NCI-H69 (cell line): ENCODE measurements around the gene GGNBP2.
"Not testable (repeated sequence)": the region's sequence is repeated elsewhere in the genome, so short reads cannot be mapped to it uniquely, and the experiment has no call there.

Source experiments
- DNase-seq: peaks from one replicate; lab custom pipeline; 2025; lab: John Stamatoyannopoulos, UW

The GGNBP2 gene

DNA sequence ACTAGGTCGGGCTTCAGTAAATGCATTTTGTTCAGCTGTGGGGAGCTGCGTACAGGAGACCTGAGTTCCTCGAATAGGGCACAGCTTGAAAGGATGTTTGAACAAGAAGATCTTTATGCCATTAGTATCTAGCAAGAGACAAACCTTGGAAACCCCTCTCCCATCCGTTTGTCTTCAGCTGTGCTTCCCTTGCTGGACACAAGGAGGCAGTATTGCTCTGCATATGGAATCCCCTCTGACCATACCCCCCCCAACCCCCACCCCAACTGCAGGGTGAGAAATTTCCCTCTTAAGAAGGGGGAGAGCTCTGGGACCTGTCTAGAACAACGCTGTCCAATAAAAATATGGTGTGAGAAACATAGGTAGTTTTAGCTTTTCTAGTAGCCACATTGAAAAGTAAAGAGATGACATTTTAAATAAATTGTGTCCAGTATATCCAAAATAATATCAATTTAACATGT, 58.2 kb downstream of the GGNBP2 start:
- peak; percentile 86 for DNase-seq

DNA sequence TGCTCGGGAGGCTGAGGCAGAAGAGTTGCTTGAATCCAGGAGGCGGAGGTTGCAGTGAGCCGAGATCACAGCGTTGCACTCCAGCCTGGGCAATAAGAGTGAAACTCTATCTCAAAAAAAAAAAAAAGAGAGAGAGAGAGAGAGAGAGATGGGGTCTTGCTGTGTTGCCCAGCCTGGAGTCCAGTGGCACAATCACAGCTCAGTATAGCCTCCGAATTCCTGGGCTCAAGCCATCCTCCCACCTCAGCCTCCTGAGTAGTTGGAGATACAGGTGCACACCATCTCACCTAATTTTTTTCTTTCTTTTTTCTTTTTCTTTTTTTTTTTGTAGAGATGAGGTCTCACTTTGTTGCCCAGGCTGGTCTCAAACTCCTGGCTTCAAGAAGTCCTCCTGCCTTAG, 60.3 kb downstream of the GGNBP2 start:
- not testable (repeated sequence) for DNase-seq

DNA sequence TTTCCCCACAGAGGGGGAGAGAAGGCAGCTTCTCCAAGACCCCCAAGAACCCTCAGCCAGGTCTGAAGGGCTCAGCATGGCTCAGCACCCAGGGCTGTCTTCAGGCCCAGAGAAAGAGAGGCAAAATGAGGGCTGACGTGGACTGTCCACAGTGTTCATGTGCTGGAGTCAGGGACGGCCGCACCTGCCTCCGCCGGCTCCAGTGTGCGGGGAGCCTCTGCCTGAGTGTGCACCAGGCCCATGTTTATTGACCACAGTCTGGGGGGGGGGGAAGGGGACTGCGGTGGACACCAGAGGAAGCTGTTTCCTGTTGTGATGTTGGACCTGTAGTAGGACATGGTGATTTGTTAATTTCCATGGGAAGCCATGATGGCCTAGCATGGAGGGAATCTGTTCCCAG, 63.6 kb downstream of the GGNBP2 start:
- no peak for DNase-seq

DNA sequence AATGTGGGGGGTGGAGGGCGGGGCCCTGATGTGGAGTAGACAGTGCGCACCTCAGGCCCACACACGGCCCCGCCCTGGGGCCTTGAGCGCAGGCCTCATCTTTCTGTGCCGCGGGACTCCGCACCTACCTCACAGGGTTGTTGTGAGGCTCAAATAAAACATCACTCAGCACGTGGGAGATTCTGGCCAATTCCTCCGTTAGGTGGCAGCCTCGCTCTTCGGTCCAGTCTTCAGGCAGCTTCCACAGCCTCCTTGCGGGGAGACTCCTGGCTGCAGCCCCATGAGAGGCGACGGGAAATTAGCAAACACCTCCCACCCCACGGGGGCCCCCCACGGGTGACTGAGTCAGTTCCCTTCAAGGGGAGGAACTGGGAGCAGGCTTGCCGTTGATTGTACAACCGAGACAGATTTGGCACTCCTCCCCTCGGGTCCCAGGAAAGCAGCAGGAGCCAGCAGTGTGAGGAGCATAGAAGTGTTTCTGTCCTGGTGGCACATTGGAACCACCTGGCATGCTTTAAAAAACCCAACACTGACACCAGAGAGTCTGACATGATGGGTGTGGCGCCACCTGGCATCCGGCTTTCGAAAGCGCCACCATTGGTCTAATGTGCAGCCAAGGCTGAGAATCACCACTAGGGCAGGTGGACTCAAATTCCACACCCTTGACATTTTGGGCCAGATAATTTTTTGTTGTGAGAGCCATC, 64.2 kb downstream of the GGNBP2 start:
- DNase-seq: peak; percentile 94

DNA sequence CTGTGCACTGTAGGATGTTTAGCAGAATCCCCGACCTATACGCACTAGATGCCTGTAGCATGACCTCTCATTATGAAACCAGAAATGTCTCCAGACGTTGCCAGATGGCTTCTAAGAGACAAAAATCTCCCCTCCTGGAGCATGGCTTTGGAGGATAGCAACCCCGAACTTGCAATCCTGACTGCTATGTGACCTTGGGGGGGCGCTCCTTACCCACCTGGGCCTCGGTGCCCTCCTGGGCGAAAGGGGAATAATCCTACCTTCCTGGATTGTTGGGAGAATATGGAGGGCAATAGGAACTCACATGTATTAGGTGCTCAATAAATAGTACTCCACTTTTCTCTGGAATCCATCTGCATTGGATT, 64.8 kb downstream of the GGNBP2 start:
- no peak for DNase-seq

DNA sequence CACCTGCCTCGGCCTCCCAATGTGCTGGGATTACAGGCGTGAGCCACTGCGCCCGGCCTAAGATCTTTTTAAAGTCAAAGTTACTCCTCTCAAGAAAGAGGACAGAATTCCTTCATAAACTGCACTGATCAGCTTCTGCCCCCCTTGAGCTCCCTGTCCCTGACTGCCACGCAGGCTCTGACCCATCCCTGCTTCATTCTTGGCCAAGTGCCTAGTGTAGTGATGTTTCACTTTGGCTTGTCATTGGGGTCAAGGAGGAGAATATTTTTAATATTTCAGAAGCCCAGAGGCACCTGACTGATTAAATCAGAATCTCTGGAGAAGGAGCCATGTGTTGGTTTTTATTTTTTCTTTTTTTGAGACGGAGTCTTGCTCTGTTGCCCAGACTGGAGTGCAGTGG, 65.8 kb downstream of the GGNBP2 start:
- no peak for DNase-seq

DNA sequence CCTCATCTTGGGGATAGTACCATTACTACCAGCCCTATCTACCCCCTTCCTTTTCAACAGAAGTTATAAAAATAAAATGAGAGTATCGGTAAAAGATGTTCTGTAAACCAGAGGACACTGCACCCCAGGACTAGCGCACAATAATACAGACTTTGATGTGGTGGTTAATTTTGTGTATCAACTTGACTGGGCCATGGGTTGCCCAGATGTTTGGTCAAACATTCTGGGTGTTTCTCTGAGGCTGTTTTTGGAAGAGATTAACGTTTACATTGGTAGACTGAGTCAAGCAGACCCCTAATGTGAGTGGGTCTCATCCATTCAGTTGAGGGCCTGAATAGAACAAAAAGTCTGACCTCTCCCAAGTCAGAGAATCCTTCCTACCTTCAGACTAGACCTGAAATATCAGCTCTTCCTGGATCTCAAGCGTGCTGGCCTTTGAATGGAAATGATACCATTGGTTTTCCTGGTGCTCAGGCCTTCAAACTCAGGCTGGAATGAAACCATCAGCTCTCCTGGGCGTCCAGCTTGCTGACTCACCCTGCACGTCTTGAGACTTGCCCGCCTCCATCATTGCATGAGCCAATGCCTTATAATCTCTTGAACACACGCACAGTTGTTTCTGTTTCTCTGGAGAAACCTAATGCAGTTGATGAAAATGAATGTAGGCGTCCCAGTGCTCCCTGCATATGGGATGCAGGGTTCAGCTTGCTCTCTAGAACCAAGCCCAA, 66.8 kb downstream of the GGNBP2 start:
- no peak for DNase-seq

DNA sequence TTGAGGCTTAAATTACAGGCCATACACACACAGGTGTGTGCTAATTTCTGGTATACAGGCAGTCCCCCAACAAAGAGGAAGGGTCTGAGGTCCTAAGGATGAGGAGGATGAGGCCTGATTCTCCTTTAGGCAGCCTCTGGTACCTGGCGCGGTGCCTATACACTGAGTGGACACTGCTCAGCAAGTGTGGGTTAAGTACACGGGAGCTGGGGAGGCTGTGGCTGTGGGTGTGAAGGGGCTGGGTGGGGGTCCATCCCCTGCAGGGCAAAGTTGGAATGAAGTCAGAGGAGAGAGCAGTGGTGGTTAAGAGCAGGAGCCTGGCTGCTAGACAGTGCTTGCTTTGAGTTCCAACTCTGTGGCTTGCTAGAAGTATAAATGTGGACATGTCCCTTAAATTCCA, 67.6 kb downstream of the GGNBP2 start:
- DNase-seq: no peak

DNA sequence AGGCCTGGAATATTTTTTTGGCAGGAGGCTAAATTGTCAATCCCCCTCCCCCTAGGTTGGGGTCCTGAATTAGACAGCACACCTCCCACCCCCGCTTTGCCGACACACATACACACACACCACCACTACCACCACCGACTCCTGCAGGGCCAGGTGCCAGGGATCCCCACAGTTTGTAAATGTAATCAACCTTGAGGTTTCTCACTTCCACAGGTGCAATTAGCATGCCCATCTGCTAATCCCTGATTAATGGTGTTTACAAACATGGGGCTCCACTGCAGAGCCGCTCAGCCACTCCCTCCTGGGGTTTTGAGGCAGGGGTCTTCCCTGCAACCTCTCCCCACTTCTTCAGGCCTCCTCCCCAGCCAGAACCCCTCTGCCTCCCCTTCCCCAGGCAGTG, 68.4 kb downstream of the GGNBP2 start:
- DNase-seq: peak; percentile 78

DNA sequence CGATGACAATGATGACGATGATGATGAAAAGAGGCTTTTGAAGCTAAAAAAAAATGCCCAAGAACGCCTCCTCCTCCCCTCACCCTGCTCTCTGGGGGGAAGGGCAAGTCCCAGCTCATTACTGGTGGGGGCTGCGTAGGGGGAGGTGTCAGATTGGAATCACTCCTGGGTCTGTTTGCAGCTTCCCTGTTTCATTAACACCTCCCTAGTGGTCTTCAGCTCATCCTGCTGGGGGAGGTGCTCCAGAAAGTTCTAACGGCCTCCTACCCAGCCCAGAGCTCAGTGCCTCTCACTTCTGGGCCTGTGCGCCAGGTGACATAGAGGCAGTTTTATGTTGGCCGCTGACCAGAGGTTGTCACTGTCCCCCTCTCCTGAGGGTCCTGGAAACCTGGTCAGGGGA, 69.4 kb downstream of the GGNBP2 start:
- no peak for DNase-seq

DNA sequence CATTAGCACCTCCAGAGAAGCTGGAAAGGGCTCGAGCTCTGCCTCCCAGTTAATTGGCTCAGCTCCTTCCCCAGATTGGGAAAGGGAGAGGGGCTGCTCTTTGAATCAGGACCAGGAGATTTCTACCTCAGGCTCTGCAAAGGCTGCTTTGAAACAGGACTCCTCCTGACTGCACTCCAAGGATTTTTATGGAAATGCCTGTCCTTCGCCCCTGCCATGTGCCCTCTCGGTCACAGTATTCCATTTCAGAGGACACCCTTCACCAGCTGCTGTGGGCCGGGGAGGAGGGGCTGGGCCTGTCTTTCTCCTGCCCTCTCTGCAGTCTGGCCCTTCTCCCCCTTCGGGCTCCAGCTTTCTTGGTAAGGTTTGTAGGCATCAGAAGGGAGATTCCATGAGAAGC, 70.2 kb downstream of the GGNBP2 start:
- no peak for DNase-seq

DNA sequence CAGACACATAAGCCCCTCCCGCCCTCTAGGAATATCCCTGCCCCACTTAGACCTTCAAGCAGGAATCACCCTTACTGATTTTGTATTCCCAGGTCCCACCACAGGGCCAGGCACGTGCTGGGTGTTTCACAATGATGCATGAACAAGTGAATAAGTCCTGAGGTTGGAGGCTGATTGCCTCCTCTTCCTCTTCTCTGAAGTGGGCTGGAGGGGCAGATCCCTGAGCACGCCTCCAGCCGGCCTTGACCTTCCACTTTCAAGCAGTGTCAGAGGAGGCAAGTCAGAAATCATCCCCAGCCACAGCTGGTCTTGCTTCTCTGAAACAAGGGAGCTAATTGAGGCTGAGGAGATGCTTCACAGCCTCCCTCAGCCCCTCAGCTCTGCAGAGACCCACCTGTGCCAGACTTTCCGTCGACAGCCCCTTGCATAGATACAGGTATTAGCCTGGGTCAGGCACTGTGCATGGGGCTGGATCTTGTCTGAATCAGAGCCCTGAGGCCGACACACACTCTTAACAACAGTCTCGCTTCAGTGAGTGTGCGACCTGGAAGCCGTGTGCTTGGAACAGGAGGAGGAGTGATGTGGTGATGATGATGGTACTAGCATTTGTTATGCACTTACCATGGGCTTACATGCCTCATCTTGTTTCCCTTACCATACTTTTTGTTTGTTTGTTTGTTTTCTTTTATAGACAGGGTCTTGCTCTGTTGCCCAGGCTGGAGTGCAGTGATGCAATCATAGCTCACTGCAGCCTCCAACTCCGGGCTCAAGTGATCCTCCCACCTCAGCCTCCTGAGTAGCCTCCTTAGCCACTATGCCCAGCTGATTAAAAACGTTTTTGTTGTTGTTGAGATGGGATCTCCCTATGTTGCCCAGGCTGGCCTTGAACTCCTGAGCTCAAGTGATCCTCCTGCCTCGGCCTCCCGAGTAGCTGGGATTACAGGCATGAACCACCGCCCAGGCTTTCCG, 71.6 kb downstream of the GGNBP2 start:
- peak; percentile 20 for DNase-seq

DNA sequence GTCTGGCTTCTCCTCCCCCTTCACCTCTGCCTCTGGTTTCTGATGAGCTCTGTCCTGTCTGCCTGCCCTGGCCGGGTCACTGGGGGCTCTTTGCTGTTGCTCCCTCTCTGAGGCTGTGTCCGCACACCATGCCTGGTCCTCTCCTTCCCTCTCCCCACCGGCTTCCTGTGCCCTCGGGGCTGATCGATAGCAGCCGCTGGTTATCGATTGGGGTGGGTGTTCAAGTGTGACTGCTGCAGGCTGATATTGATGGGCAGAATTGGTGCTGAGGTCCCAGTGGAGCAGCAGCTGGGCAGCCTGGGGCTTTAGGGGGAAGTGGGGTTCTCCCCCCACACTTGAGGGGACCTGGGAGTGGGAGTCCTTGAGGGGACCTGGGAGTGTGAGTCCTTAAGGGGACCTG, 73.1 kb downstream of the GGNBP2 start:
- no peak for DNase-seq

DNA sequence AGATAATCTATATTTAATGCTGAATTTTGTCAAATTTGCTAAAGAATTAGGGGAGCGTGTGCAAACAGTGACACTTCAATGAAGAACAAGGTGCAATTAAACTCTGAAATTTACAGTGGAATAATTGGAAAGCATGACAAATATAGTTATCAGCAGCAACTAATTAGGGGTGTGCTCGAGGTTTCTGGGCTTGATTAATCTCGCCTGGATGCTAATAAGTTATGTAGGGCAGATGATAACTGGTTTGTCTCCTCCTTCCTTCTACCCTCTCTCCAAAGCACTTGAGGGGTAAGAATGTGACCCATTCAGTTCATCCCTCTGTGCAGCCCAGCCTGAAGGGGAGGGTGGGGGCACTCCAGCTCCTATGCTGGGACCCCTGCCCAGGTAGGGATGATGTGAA, 78.6 kb downstream of the GGNBP2 start:
- peak; percentile 14 for DNase-seq

DNA sequence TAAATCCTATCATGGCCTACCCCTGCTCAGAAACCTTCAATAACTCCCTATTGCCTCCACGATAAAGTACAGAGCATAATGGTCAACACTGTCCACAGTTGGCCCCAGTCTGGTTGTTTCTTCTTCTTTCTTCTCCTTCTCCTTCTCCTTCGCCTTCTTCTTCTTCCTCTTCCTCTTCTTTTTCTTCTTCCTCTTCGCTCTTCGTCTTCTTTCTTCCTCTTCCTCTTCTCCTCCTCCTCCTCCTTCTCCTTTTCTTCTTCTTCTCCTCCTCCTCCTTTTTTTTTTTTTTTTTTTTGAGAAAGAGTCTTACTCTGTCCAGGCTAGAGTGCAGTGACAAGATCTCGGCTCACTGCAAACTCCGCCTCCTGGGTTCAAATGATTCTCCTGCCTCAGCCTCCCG, 80.5 kb downstream of the GGNBP2 start:
- DNase-seq: no peak

DNA sequence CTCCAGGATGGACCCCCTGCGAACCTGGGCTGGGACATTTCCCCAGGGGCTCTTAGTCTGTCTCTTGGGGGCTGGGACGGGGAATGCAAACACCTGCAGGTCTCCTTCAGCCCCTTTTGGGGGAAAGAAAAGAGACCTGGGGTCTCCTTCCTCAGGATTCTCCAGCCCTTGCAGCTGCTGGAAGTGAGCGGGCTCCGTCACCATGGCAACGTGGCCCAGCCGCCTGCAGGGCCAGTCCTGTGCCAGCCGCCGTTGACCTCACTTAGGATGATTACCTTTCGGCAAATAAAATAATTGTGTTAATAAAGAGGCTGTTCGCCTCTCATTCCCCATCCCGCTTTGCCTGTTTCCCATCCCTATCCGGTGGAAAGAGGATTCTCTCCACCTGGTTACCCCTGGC, 82.4 kb downstream of the GGNBP2 start:
- peak; percentile 90 for DNase-seq

DNA sequence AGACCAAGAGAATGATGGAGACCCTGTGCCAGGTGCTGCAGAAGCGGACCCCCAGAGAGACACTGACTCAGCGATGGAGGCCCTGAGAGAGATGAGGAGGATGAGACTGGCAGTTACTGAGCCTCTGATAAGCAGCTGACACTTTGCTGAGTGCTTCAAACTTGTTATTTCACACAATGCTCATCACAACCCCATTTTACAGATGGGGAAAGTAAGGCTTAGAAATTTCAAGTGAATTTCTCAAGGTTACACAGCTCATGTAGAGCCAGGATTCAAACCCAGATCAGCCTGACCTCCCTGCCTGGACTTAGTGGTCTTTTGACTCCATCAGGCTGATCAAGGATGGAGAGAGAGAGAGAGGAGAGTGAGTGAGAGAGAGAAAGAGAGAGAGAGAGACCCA, 83.9 kb downstream of the GGNBP2 start:
- no peak for DNase-seq

DNA sequence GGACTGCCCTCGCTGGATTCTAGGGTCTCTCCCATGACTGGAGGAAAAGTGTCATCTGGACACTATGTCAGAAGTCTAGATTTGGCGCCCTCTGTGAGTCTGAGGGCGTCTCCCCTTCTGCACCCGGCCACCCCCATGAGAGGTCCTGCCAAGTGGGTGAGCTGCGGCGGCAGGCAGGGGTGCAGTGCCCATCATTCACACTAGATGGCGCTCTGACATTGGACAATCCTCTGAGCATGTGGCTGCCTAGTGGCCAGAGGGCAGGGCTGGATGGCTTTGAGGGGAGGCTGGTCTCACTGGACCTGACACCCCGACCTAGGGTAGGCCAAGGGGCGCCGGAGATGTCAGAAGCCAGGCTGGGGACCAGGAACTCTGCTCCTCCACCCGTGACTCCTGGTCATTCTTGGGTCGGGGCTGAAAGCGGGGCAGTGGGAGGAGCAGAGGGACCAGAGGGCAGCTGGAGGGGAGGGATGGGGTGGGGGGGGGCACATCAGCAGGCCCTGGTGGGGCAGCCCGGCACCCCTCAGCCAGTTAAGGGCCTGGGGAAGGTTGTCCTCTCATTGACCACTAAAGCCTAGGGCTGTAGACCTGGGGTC, 84.6 kb downstream of the GGNBP2 start:
- DNase-seq: peak; percentile 76

DNA sequence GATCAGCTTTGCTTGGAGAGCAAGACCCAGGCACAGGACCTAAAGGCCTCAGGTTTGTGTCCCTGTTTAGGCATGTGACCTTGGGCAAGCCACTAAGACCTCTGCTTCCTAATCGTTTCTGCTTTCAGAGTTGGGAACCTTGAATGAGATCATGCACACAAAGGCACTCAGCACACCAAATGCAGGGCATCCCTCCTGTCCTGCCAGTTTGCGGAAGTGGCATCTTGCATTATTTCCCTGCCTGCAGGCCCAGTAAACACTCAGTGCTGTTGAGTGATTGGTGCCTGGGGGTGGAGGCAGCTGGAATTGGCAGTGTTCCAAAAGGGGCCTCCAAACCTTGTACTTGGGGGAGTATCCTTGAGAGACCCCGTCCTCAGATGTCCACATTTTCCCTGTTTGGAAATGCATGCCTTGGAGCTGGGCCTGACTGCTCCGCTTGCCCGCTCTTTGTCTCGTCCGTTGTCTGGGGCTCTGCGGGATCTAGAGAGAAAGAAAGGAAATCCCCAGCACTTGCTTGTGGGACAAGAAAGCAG, 85.3 kb downstream of the GGNBP2 start:
- DNase-seq: no peak

DNA sequence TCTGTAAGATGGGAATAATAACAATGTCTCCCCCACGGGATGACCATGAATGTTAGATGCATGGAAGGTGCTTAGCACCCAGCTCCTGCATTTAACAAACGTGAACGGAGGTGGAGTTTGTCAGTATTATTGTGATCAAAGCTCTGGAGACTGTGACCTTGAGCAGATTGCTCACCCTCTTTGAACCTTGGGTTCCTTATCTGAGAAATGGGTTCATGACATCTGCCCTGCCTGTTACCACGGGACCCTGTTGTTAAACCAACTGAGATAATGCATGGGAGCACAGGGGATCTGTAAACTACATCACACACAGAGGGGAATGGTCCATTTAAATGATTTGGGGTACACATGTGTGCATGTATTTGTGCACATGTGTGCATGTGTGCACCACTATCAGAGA, 86.3 kb downstream of the GGNBP2 start:
- DNase-seq: no peak

DNA sequence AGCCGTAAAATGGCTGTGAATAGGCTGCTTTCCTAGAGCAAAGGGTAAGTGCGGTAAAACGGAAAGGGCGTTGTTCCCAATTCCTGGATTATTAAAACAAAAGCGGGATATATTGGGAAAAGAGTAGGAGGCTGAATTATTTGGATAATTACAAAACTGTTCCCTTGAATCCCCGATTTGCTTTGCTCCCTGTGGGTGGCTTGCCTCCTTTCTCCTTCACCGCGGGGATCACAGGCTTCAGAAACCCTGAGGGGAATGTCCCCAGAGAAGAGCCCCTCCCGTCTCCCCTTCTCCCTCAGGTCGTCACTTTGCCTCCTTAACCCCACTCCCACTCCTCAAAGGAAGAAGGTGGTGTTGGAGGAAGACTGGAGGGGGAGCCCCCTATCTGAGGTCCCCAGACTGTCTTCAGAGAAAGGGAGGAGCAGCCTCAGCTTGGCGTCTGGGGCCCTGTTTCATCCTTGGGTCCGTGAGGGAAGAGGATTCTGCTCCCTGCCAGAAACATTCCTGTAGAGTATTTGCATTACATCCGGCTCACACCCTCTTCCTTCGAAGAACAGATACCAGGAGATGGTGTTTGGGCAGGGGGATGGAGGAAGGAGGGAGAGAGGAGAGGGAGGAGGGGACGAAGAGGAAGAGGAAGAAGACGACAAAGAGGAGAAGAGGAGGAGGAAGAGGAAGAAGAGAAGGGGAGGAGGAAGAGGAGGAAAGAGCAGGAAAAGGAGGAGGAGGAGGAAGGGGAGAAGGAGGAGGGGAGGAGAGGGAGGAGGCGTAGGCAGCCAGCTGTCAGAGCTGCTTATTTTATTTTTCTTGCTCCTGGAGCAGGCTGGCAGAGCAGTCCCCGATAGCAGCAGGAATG, 88.4 kb downstream of the GGNBP2 start:
- no peak for DNase-seq
